ENCODE measurements around the gene GRK1.
"Not testable (repeated sequence)": the region's sequence is repeated elsewhere in the genome, so short reads cannot be mapped to it uniquely, and the experiment has no call there.

Gene GRK1

DNA sequence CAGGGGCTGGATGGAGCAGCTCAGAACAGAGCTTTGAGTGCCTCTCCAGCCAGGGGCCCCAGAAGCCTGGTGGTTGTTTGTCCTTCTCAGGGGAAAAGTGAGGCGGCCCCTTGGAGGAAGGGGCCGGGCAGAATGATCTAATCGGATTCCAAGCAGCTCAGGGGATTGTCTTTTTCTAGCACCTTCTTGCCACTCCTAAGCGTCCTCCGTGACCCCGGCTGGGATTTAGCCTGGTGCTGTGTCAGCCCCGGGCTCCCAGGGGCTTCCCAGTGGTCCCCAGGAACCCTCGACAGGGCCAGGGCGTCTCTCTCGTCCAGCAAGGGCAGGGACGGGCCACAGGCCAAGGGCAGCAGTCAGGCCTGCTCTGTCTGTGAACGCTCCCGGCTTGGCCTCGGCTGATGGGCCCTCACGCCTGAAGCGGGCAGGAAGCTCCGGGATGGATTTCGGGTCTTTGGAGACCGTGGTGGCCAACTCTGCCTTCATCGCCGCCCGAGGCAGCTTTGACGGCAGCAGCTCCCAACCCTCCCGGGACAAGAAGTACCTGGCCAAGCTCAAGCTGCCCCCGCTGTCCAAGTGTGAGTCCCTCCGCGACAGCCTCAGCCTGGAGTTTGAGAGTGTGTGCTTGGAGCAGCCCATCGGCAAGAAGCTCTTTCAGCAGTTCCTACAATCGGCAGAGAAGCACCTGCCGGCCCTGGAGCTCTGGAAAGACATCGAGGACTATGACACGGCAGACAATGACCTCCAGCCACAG is at the start of gene GRK1:
Gene GRK1, plus strand, starts transcription at position 269 of the 751 bp plus-strand sequence. Its CDS starts 168 bp downstream, at position 437.
- no peak for DNase-seq (ENCODE audit: low read depth in 2 of 2)

DNA sequence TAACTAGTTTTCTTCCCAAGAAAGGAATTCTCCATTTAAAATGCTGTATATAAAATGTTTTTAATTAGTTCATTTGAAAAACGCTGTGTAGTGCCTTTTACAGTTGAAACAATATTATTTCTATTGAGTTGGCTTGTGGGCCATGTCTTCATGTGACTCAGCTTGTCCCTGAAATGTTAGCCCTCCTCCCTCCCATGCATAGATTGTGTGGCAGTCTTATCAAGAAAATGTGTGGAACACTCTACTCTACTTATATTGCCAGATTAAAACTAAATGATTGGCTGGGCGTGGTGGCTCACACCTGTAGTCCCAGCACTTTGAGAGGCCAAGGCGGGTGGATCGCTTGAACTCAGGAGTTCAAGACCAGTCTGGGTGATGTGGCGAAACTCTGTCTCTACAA is 49.1 kb upstream of the GRK1 start:
- DNase-seq (ENCODE audit: low read depth in 2 of 2): no peak

DNA sequence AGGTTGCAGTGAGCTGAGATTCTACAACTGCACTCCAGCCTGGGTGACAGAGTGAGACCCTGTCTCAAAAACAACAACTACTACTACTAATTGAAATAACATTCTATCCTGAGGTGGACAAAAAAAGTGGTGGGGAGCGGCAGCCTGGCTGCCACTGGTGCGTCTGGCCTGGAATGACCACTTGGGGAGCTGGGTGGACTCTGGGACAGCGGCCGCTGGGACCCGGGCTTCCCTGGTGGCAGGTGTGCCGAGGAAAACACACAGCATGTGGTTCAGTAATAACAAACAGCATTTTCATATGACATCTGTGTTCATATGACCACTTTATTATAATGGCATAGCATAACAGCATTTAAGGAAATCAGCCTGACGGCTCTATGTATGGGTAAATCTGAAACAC is 48.6 kb upstream of the GRK1 start:
- DNase-seq (ENCODE audit: low read depth in 2 of 2): no peak

GRCh38 chr13:113620036-113620796 is 46.8 kb upstream of the GRK1 start:
- DNase-seq (ENCODE audit: low read depth in 2 of 2): no peak

DNA sequence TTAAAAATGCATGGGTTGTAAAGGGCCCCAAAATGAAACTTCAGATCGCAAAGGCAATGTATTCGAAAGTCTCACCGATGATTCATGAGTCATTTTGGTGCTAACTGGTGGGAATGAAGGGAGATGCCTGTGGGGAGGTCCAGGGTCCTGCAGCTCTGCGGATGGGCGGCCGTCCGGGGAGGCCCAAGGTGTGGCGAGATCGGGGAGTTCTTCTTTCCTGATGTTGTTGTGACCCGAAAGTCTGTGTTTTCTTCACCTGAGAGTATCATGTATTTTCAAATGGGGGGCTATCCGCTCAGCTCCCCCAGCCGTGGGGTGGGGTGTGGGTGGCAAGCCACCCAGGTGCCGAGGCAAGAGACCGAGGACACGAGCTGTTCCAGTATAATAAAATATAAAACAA is 46.0 kb upstream of the GRK1 start:
- no peak for DNase-seq (ENCODE audit: low read depth in 2 of 2)

GRCh38 chr13:113621498-113621897 is 45.5 kb upstream of the GRK1 start:
- DNase-seq (ENCODE audit: low read depth in 2 of 2): not testable (repeated sequence)

- DNase-seq (ENCODE audit: low read depth in 2 of 2): not testable (repeated sequence)
Measured at GRCh38 chr13:113621986-113622550, 45.0 kb upstream of the GRK1 start.

GRCh38 chr13:113622791-113623490 is 44.1 kb upstream of the GRK1 start:
- DNase-seq (ENCODE audit: low read depth in 2 of 2): no peak

DNA sequence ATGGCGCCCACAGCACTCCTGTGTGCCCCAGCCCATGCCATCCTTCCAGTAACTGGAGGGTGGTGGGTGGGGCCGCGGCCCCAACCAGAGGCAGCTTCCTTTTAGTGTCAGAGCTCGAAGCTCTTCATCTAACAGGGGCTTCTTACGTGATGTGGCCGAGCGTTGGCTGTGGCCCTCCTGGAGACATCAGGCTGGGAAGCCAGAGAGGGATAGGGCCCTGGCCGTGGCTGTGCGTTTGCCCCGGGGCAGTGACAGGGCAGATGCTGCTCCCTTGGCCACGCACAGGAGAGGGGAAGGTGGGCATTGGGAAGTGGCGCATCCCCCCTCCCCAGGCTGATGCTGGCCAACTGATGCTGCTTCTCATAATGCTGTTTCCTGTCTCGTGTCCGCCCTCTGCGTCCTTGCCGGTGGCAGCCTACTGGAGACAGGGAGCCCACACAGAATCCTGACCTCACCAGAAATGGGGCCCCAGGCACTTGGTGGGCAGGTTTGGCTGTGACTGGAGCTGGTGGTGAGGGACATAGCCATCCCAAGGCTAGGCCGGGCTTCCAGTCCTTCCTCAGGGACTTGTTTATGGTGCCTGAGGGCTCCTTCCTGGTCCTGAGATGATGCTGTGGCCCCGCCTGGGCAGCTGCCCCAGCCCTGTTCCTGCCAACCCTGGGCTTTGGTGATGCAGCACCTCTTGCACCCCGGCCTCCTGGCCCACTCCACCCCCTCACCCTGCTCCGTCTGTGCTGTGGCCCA is 43.4 kb upstream of the GRK1 start:
- no peak for DNase-seq (ENCODE audit: low read depth in 2 of 2)

DNA sequence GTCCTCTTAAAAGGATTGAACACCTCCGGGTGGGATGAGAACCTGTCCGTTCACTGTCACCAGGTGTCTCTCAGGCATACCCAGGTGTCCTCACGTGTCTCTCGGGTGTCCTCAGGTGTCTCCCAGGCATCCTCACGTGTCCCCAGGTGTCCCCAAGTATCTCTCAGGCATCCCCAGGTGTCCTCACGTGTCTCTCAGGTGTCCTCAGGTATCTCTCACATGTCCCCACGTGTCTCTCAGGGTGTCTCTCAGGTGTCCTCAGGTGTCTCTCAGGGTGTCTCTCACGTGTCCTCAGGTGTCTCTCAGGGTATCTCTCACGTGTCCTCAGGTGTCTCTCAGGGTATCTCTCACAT is 42.8 kb upstream of the GRK1 start:
- DNase-seq (ENCODE audit: low read depth in 2 of 2): no peak

DNA sequence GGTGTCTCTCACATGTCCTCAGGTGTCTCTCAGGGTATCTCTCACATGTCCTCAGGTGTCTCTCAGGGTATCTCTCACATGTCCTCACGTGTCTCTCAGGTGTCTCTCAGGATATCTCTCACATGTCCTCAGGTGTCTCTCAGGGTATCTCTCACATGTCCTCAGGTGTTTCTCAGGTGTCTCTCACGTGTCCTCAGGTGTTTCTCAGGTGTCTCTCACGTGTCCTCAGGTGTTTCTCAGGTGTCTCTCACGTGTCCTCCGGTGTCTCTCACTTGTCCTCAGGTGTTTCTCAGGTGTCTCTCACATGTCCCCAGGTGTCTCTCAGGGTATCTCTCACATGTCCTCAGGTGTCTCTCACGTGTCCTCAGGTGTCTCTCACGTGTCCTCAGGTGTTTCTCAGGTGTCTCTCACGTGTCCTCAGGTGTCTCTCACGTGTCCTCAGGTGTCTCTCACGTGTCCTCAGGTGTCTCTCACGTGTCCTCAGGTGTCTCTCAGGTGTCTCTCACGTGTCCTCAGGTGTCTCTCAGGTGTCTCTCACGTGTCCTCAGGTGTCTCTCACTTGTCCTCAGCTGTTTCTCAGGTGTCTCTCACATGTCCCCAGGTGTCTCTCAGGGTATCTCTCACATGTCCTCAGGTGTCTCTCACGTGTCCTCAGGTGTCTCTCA is 42.2 kb upstream of the GRK1 start:
- DNase-seq (ENCODE audit: low read depth in 2 of 2): not testable (repeated sequence)

DNA sequence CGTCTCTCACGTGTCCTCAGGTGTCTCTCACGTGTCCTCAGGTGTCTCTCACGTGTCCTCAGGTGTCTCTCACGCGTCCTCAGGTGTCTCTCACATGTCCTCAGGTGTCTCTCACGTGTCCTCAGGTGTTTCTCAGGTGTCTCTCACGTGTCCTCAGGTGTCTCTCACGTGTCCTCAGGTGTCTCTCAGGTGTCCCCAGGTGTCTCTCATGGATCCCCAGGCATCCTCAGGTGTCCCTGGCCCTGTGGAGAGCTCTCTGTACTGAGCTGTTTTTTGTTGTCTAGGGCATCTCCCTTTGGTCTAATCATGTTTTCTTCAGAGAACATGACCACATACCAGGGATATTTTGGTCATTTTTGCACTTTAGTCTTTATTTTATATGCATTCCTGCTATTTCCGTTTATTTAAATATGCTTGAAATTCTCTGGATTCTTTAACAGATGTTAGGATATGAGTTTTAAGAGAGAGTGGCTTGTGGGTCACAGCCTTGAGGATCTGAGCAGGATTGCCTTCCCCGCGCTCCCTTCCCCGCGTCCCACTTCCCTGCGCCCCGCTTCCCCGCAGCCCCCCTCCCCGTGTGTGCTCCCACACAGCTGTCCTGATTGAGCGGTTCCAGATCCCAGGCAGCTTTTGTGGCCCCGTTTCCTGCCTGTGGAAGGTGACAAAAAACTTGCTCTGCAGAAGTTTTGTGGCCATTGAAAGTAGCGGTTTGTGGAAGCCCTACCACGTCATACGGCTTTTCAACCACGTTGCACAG is 40.9 kb upstream of the GRK1 start:
- no peak for DNase-seq (ENCODE audit: low read depth in 2 of 2)

DNA sequence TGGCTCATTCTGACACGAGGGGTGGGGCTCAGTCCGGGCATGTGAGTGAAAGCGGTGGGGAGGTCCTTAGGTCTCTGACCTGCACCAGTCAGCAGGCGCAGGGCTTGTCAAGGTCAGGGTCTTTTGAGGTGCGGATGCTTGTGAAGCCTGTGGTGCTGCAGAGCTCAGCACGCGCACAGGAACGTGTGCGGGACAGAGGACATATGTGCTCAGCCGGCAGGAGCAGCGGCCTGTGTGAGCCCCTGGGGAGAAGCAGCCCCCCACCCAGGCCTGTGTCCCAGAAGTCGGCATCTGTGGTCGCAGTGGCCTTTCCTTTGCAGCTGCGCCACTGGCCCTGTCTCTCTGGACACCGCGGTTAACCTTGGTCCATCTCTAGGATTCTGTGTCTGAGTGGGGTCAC is 39.9 kb upstream of the GRK1 start:
- no peak for DNase-seq (ENCODE audit: low read depth in 2 of 2)

DNA sequence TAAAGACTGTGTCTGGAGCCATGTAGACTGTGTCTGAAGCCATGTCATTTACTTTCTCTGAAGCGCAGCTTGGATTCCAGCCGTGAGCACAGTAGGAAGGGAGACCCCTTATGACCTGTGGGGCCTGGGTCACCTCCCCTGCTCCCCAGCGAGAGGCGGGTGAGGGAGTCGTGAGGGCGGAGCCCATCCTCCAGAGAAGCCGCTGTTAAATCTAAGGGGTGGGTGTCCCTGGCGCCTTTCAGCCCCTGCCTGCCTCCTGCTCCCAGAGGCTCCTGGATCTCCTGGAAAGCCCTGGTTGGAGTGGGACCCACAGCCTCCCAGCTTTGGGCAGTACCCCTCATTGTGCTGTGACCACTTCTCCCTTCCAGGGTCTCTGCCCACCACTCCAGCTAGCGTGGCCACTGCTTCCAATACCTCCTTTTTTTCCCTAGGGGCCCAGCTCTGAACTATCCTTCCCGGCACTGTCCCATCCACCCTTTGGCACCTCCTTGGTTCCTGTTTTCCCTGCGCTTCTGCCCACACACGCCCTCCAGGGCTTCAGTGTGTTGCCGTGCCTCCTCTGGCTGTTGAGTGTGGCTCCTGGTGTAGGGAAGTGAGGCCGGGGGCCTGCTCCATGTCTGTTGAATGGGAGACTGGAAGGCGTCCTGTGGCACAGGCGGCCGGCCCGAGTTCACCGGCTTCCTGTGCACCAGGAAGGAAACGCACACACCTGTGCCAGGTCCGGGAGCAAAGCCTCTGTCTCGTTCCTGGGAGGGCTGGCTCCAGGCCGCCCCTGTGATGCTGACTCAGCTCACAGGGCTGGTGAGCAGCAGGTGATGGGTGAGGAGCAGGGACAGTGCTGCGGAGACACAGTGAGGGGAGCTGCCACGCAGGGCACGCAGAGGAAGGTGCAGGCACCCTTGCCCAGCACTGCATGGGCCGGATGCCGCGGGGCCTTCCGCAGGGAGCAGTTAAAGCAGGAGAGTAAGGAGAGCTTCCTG is 38.4 kb upstream of the GRK1 start:
- no peak for DNase-seq (ENCODE audit: low read depth in 2 of 2)

GRCh38 chr13:113629866-113630265 is 37.2 kb upstream of the GRK1 start:
- DNase-seq (ENCODE audit: low read depth in 2 of 2): no peak

DNA sequence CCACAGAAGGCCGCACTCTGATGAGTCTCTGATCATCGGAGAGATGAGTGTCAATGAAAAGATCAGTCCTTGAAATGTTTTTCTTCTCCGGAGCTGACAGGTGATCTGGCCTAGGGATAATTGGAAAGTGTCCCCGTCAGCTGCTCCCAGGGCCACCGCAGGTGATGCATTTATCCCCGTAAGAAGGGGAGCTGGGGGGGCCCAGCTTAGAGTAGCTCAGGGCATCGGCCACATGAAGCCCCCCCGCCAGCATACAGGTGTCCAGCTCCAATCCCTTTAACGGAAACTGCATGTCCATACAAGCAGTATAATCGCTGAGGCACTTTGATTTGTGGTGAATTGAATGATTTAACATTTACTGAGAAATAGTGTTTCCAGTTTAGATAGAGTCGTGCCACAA is 36.7 kb upstream of the GRK1 start:
- DNase-seq (ENCODE audit: low read depth in 2 of 2): no peak

- no peak for DNase-seq (ENCODE audit: low read depth in 2 of 2)
Measured at GRCh38 chr13:113630804-113631203, 36.2 kb upstream of the GRK1 start.

GRCh38 chr13:113631341-113632095 is 35.5 kb upstream of the GRK1 start:
- no peak for DNase-seq (ENCODE audit: low read depth in 2 of 2)

Data from activated CD8-positive, alpha-beta memory T cell treated with anti-CD3 and anti-CD28 coated beads for 4 hours (primary cell).